ENCODE results near the gene CYP4F3. TPM values are rescaled to one million over a fixed set of nuclear protein-coding genes. Genes with fewer than 3 reads are reported as not detected.
A peak's percentile ranks its signal among the peaks of the same experiment; 100 is the strongest.

The CYP4F3 gene
- total and polyA plus RNA-seq, 2 of the 13 experiments (the other 11 are each of a cell fraction or from before 2014, with no cell fraction given), result 17.8 to 22.8 TPM

DNA sequence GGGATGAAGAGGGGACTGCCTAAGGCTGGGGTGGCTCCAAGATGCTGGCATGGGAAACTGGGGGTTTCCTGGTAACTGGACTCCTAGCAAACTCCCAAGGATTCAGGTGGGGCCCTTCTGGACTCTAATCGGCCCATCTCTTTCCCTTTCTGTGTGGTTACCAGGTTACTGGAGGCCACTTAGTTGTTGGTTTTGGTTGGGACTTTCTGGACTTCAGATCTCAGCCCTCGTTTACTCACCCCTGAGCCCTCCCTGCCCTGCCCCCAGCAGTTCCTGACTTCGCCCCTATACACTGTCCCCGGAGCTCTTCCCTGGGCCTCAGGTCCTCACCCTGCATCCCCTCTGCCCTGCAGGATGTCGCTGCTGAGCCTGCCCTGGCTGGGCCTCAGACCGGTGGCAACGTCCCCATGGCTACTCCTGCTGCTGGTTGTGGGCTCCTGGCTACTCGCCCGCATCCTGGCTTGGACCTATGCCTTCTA, 32.5 kb downstream of the CYP4F3 start (continued):
- TF ChIP-seq, protein P1, sequence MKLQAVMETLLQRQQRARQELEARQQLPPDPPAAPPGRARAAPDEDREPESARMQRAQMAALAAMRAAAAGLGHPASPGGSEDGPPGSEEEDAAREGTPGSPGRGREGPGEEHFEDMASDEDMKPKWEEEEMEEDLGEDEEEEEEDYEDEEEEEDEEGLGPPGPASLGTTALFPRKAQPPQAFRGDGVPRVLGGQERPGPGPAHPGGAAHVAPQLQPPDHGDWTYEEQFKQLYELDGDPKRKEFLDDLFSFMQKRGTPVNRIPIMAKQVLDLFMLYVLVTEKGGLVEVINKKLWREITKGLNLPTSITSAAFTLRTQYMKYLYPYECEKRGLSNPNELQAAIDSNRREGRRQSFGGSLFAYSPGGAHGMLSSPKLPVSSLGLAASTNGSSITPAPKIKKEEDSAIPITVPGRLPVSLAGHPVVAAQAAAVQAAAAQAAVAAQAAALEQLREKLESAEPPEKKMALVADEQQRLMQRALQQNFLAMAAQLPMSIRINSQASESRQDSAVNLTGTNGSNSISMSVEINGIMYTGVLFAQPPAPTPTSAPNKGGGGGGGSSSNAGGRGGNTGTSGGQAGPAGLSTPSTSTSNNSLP (IDR thresholded peaks at IDR 0.05; ENCODE audit: low read depth, low read length), result no peak
- TF ChIP-seq, protein P2, sequence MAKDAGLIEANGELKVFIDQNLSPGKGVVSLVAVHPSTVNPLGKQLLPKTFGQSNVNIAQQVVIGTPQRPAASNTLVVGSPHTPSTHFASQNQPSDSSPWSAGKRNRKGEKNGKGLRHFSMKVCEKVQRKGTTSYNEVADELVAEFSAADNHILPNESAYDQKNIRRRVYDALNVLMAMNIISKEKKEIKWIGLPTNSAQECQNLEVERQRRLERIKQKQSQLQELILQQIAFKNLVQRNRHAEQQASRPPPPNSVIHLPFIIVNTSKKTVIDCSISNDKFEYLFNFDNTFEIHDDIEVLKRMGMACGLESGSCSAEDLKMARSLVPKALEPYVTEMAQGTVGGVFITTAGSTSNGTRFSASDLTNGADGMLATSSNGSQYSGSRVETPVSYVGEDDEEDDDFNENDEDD (CRISPR knock-in tag; IDR thresholded peaks at IDR 0.05; ENCODE audit: borderline replicate concordance), result no peak
- TF ChIP-seq ZNF569 (CRISPR knock-in tag; IDR thresholded peaks at IDR 0.05; ENCODE audit: borderline replicate concordance), result no peak
- no peak for TF ChIP-seq ZNF772 (CRISPR knock-in tag; IDR thresholded peaks at IDR 0.05)
- TF ChIP-seq GABPA (IDR thresholded peaks at IDR 0.05; ENCODE audit: low read depth, low read length), result no peak
- no peak for TF ChIP-seq GABPA (CRISPR knock-in tag; IDR thresholded peaks at IDR 0.05; ENCODE audit: low read depth)
- TF ChIP-seq SP2 (CRISPR knock-in tag; IDR thresholded peaks at IDR 0.05), result no peak
- TF ChIP-seq, protein P3, sequence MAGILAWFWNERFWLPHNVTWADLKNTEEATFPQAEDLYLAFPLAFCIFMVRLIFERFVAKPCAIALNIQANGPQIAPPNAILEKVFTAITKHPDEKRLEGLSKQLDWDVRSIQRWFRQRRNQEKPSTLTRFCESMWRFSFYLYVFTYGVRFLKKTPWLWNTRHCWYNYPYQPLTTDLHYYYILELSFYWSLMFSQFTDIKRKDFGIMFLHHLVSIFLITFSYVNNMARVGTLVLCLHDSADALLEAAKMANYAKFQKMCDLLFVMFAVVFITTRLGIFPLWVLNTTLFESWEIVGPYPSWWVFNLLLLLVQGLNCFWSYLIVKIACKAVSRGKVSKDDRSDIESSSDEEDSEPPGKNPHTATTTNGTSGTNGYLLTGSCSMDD (CRISPR knock-in tag; IDR thresholded peaks at IDR 0.05), result no peak
- TF ChIP-seq, protein P4, sequence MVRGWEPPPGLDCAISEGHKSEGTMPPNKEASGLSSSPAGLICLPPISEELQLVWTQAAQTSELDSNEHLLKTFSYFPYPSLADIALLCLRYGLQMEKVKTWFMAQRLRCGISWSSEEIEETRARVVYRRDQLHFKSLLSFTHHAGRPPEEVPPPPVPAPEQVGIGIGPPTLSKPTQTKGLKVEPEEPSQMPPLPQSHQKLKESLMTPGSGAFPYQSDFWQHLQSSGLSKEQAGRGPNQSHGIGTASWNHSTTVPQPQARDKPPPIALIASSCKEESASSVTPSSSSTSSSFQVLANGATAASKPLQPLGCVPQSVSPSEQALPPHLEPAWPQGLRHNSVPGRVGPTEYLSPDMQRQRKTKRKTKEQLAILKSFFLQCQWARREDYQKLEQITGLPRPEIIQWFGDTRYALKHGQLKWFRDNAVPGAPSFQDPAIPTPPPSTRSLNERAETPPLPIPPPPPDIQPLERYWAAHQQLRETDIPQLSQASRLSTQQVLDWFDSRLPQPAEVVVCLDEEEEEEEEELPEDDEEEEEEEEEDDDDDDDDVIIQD (CRISPR knock-in tag; IDR thresholded peaks at IDR 0.05; ENCODE audit: low read depth), result no peak
- TF ChIP-seq ZNF430 (CRISPR knock-in tag; IDR thresholded peaks at IDR 0.05), result no peak
- TF ChIP-seq, protein P5, sequence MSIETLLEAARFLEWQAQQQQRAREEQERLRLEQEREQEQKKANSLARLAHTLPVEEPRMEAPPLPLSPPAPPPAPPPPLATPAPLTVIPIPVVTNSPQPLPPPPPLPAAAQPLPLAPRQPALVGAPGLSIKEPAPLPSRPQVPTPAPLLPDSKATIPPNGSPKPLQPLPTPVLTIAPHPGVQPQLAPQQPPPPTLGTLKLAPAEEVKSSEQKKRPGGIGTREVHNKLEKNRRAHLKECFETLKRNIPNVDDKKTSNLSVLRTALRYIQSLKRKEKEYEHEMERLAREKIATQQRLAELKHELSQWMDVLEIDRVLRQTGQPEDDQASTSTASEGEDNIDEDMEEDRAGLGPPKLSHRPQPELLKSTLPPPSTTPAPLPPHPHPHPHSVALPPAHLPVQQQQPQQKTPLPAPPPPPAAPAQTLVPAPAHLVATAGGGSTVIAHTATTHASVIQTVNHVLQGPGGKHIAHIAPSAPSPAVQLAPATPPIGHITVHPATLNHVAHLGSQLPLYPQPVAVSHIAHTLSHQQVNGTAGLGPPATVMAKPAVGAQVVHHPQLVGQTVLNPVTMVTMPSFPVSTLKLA (IDR thresholded peaks at IDR 0.05), result no peak
- no peak for TF ChIP-seq ZSCAN22 (CRISPR knock-in tag; IDR thresholded peaks at IDR 0.05)
- TF ChIP-seq, protein P6, sequence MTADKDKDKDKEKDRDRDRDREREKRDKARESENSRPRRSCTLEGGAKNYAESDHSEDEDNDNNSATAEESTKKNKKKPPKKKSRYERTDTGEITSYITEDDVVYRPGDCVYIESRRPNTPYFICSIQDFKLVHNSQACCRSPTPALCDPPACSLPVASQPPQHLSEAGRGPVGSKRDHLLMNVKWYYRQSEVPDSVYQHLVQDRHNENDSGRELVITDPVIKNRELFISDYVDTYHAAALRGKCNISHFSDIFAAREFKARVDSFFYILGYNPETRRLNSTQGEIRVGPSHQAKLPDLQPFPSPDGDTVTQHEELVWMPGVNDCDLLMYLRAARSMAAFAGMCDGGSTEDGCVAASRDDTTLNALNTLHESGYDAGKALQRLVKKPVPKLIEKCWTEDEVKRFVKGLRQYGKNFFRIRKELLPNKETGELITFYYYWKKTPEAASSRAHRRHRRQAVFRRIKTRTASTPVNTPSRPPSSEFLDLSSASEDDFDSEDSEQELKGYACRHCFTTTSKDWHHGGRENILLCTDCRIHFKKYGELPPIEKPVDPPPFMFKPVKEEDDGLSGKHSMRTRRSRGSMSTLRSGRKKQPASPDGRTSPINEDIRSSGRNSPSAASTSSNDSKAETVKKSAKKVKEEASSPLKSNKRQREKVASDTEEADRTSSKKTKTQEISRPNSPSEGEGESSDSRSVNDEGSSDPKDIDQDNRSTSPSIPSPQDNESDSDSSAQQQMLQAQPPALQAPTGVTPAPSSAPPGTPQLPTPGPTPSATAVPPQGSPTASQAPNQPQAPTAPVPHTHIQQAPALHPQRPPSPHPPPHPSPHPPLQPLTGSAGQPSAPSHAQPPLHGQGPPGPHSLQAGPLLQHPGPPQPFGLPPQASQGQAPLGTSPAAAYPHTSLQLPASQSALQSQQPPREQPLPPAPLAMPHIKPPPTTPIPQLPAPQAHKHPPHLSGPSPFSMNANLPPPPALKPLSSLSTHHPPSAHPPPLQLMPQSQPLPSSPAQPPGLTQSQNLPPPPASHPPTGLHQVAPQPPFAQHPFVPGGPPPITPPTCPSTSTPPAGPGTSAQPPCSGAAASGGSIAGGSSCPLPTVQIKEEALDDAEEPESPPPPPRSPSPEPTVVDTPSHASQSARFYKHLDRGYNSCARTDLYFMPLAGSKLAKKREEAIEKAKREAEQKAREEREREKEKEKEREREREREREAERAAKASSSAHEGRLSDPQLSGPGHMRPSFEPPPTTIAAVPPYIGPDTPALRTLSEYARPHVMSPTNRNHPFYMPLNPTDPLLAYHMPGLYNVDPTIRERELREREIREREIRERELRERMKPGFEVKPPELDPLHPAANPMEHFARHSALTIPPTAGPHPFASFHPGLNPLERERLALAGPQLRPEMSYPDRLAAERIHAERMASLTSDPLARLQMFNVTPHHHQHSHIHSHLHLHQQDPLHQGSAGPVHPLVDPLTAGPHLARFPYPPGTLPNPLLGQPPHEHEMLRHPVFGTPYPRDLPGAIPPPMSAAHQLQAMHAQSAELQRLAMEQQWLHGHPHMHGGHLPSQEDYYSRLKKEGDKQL (CRISPR knock-in tag; IDR thresholded peaks at IDR 0.05; ENCODE audit: low read depth), result no peak
- TF ChIP-seq, protein P7, sequence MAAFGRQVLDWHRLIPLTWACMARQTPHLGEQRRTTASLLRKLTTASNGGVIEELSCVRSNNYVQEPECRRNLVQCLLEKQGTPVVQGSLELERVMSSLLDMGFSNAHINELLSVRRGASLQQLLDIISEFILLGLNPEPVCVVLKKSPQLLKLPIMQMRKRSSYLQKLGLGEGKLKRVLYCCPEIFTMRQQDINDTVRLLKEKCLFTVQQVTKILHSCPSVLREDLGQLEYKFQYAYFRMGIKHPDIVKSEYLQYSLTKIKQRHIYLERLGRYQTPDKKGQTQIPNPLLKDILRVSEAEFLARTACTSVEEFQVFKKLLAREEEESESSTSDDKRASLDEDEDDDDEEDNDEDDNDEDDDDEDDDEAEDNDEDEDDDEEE (CRISPR knock-in tag; IDR thresholded peaks at IDR 0.05), result no peak
- peak; percentile 43 for TF ChIP-seq SKI (IDR thresholded peaks at IDR 0.05; ENCODE audit: partially characterized antibody)
- TF ChIP-seq, protein P8, sequence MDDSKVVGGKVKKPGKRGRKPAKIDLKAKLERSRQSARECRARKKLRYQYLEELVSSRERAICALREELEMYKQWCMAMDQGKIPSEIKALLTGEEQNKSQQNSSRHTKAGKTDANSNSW (CRISPR knock-in tag; IDR thresholded peaks at IDR 0.05; ENCODE audit: borderline replicate concordance), result no peak

All from HepG2 (cell line).